Measurements from ENCODE around the gene CEP89. TPM values are rescaled to one million over a fixed set of nuclear protein-coding genes. Genes with fewer than 3 reads are reported as not detected.
"Not testable (repeated sequence)": the region's sequence is repeated elsewhere in the genome, so short reads cannot be mapped to it uniquely, and the experiment has no call there.

The CEP89 gene
- total and polyA plus RNA-seq, 4 donors: 4.4 to 22.6 (median 16.0) TPM

- Histone ChIP-seq H3K36me3 (ENCODE audit: control insufficient read depth in 1 of 2, insufficient read depth in 2 of 2, low read length in 1 of 2) (no peaks in the 10 kb centered on the region), H3K9me3 (ENCODE audit: control insufficient read depth, low read length) (no peaks in the 10 kb centered on the region), H3K27ac (ENCODE audit: low read depth in 1 of 2, low read length in 2 of 2) (no peak overlapping the region), H3K27me3 (ENCODE audit: control insufficient read depth in 1 of 2, insufficient read depth in 2 of 2, low read length in 1 of 2) (no peaks in the 10 kb centered on the region), H3K4me1 (ENCODE audit: control insufficient read depth in 1 of 2, insufficient read depth in 2 of 2, low read length in 2 of 2) (no peaks in the 10 kb centered on the region), H3K4me3 (ENCODE audit: low read length in 2 of 2) (no peak overlapping the region)
- ATAC-seq (ENCODE audit: low FRiP score): no peak
- intact Hi-C loops (cut with DNase I): no loop called here
- DNase-seq: no peak
- 82 to 83% methylated on average over 3 of the region's 3 CpGs for WGBS, 2 donors
Measured at GRCh38 chr19:32998722-32999121, 27.0 kb upstream of the CEP89 start.

DNA sequence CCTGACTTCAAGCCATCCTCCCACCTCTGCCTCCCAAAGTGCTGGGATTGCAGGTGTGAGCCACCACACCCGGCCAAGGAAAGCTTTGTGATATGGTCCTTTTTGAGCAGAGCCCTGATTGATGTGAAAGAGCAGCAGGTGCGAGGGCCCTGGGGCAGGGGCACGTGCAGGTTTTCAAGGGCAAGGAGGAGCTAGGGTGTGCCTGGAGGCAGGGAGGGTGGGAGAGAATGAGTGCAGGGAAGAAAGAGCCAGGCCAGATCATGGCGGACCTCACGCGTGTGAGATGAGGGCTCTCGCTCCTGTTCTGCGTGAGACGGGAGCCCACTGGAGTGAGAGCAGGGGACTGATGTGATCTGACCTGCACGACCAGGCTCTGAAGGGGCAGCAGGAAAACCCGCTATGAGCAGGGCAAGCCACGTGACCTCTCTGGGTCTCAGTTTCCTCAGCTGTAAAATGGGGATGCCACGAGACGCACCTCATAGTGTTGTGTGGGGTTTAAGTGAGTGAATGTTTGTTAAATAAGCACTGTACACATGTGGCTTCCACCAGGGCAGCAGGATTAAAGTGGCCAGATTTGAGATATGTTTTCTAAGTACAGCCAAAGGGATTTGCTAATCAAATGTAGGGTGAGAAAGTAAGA, 26.1 kb upstream of the CEP89 start:
- no peaks in the 10 kb centered on the region for H3K4me1 ChIP-seq (ENCODE audit: control insufficient read depth in 1 of 2, insufficient read depth in 2 of 2, low read length in 2 of 2)
- no peak overlapping the region for H3K4me3 ChIP-seq (ENCODE audit: low read length in 2 of 2)
- no peak for DNase-seq
- H3K27me3 ChIP-seq (ENCODE audit: control insufficient read depth in 1 of 2, insufficient read depth in 2 of 2, low read length in 1 of 2): no peaks in the 10 kb centered on the region
- ATAC-seq (ENCODE audit: low FRiP score): no peak
- 88 to 95% methylated on average over 14 of the region's 14 CpGs for WGBS, 2 donors
- H3K9me3 ChIP-seq (ENCODE audit: control insufficient read depth, low read length): no peaks in the 10 kb centered on the region
- no peak overlapping the region for H3K27ac ChIP-seq (ENCODE audit: low read depth in 1 of 2, low read length in 2 of 2)
- H3K36me3 ChIP-seq (ENCODE audit: control insufficient read depth in 1 of 2, insufficient read depth in 2 of 2, low read length in 1 of 2): no peaks in the 10 kb centered on the region
- intact Hi-C loops (cut with DNase I): no loop called here

GRCh38 chr19:32997061-32997464, 25.3 kb upstream of the CEP89 start:
- ATAC-seq (ENCODE audit: low FRiP score); H3K4me1 ChIP-seq (ENCODE audit: control insufficient read depth in 1 of 2, insufficient read depth in 2 of 2, low read length in 2 of 2); DNase-seq; intact Hi-C loops (cut with DNase I); H3K27ac ChIP-seq (ENCODE audit: low read depth in 1 of 2, low read length in 2 of 2); H3K4me3 ChIP-seq (ENCODE audit: low read length in 2 of 2); H3K27me3 ChIP-seq (ENCODE audit: control insufficient read depth in 1 of 2, insufficient read depth in 2 of 2, low read length in 1 of 2); H3K9me3 ChIP-seq (ENCODE audit: control insufficient read depth, low read length); H3K36me3 ChIP-seq (ENCODE audit: control insufficient read depth in 1 of 2, insufficient read depth in 2 of 2, low read length in 1 of 2): not testable (repeated sequence)
- 79% methylated on average over 7 of the region's 7 CpGs for WGBS, 2 donors

DNA sequence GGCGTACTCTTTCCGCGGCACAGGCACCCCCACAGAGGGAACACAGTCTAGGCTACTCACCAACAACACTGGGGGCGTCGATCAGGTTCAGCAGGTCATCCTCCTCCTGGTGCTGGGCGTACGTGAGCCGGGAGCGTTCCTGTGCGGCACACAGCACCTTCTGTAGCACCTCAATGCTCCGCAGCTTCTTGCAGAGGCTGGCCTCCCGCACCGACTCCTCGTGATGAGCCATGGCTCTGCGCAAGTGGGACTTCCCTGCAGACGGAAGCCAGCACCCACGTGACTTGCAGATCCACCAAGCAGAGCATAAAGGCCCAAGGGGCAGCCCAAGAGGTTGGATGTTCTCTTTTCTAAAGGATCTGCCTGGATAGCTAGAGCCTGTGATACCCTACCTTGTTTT, 24.2 kb upstream of the CEP89 start:
- H3K9me3 ChIP-seq (ENCODE audit: control insufficient read depth, low read length); intact Hi-C loops (cut with DNase I); H3K27me3 ChIP-seq (ENCODE audit: control insufficient read depth in 1 of 2, insufficient read depth in 2 of 2, low read length in 1 of 2); H3K4me1 ChIP-seq (ENCODE audit: control insufficient read depth in 1 of 2, insufficient read depth in 2 of 2, low read length in 2 of 2); H3K27ac ChIP-seq (ENCODE audit: low read depth in 1 of 2, low read length in 2 of 2); ATAC-seq (ENCODE audit: low FRiP score); H3K36me3 ChIP-seq (ENCODE audit: control insufficient read depth in 1 of 2, insufficient read depth in 2 of 2, low read length in 1 of 2); H3K4me3 ChIP-seq (ENCODE audit: low read length in 2 of 2); DNase-seq: not testable (repeated sequence)
- WGBS, 2 donors: 93 to 95% methylated on average over 14 to 17 of the region's 17 CpGs

GRCh38 chr19:32988724-32989123, 17.0 kb upstream of the CEP89 start:
- Histone ChIP-seq H3K27me3 (ENCODE audit: control insufficient read depth in 1 of 2, insufficient read depth in 2 of 2, low read length in 1 of 2) (no peaks in the 10 kb centered on the region), H3K36me3 (ENCODE audit: control insufficient read depth in 1 of 2, insufficient read depth in 2 of 2, low read length in 1 of 2) (no peaks in the 10 kb centered on the region), H3K9me3 (ENCODE audit: control insufficient read depth, low read length) (no peaks in the 10 kb centered on the region), H3K4me1 (ENCODE audit: control insufficient read depth in 1 of 2, insufficient read depth in 2 of 2, low read length in 2 of 2) (no peaks in the 10 kb centered on the region), H3K27ac (ENCODE audit: low read depth in 1 of 2, low read length in 2 of 2) (no peak overlapping the region), H3K4me3 (ENCODE audit: low read length in 2 of 2) (no peak overlapping the region)
- no peak for ATAC-seq (ENCODE audit: low FRiP score)
- intact Hi-C loops (cut with DNase I): no loop called here
- 82 to 85% methylated on average over 5 of the region's 5 CpGs for WGBS, 2 donors
- no peak for DNase-seq

GRCh38 chr19:32988254-32988653, 16.5 kb upstream of the CEP89 start:
- WGBS, 2 donors: 87 to 89% methylated on average over 5 of the region's 5 CpGs
- H3K27me3 ChIP-seq (ENCODE audit: control insufficient read depth in 1 of 2, insufficient read depth in 2 of 2, low read length in 1 of 2): not testable (repeated sequence)

GRCh38 chr19:32982488-32982887, 10.7 kb upstream of the CEP89 start:
- H3K36me3 ChIP-seq (ENCODE audit: control insufficient read depth in 1 of 2, insufficient read depth in 2 of 2, low read length in 1 of 2); DNase-seq; ATAC-seq (ENCODE audit: low FRiP score); H3K27ac ChIP-seq (ENCODE audit: low read depth in 1 of 2, low read length in 2 of 2); H3K4me1 ChIP-seq (ENCODE audit: control insufficient read depth in 1 of 2, insufficient read depth in 2 of 2, low read length in 2 of 2); H3K4me3 ChIP-seq (ENCODE audit: low read length in 2 of 2); H3K9me3 ChIP-seq (ENCODE audit: control insufficient read depth, low read length); H3K27me3 ChIP-seq (ENCODE audit: control insufficient read depth in 1 of 2, insufficient read depth in 2 of 2, low read length in 1 of 2); intact Hi-C loops (cut with DNase I): not testable (repeated sequence)
- WGBS, 2 donors: 94 to 95% methylated on average over 6 of the region's 6 CpGs

More at GRCh38 chr19:32988254-32988653, 16.5 kb upstream of the CEP89 start:
- ATAC-seq (ENCODE audit: low FRiP score); H3K27ac ChIP-seq (ENCODE audit: low read depth in 1 of 2, low read length in 2 of 2); intact Hi-C loops (cut with DNase I); H3K4me3 ChIP-seq (ENCODE audit: low read length in 2 of 2); H3K9me3 ChIP-seq (ENCODE audit: control insufficient read depth, low read length); DNase-seq; H3K4me1 ChIP-seq (ENCODE audit: control insufficient read depth in 1 of 2, insufficient read depth in 2 of 2, low read length in 2 of 2); H3K36me3 ChIP-seq (ENCODE audit: control insufficient read depth in 1 of 2, insufficient read depth in 2 of 2, low read length in 1 of 2): not testable (repeated sequence)

- intact Hi-C loops (cut with DNase I): loop anchor here (10.0 kb wide), 4 partner anchors 105 to 545 kb away; partner anchors contain the start of genes ANKRD27 (in 1 of the 2), GPATCH1 (in 1 of the 2), PEPD (in 1 of the 2) and RGS9BP (in 1 of the 2)
- H3K27ac ChIP-seq (ENCODE audit: low read depth in 1 of 2, low read length in 2 of 2); H3K27me3 ChIP-seq (ENCODE audit: control insufficient read depth in 1 of 2, insufficient read depth in 2 of 2, low read length in 1 of 2); DNase-seq; H3K4me3 ChIP-seq (ENCODE audit: low read length in 2 of 2); ATAC-seq (ENCODE audit: low FRiP score); H3K4me1 ChIP-seq (ENCODE audit: control insufficient read depth in 1 of 2, insufficient read depth in 2 of 2, low read length in 2 of 2); H3K9me3 ChIP-seq (ENCODE audit: control insufficient read depth, low read length); H3K36me3 ChIP-seq (ENCODE audit: control insufficient read depth in 1 of 2, insufficient read depth in 2 of 2, low read length in 1 of 2): not testable (repeated sequence)
- WGBS, 2 donors: 91 to 93% methylated on average over 6 to 7 of the region's 7 CpGs
Measured at GRCh38 chr19:32979807-32980206, 8.0 kb upstream of the CEP89 start.

DNA sequence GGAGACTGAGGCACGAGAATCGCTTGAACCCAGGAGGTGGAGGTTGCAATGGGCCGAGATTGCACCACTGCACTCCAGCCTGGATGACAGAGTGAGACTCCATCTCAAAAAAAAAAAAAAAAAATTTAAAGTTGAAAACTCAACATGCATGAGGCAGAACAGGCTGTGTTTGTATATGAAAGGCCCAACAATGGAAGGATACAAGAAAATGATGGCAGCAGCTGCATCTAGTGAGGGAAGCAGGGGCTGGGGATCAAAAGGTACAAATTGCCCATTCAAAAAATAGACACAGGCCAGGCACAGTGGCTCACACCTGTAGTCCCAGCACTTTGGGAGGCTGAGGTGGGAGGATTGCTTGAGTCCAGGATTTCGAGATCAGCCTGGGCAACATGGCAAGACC, 6.1 kb upstream of the CEP89 start:
- not testable (repeated sequence) for H3K9me3 ChIP-seq (ENCODE audit: control insufficient read depth, low read length); H3K27ac ChIP-seq (ENCODE audit: low read depth in 1 of 2, low read length in 2 of 2); H3K4me1 ChIP-seq (ENCODE audit: control insufficient read depth in 1 of 2, insufficient read depth in 2 of 2, low read length in 2 of 2); DNase-seq; H3K4me3 ChIP-seq (ENCODE audit: low read length in 2 of 2); H3K36me3 ChIP-seq (ENCODE audit: control insufficient read depth in 1 of 2, insufficient read depth in 2 of 2, low read length in 1 of 2); H3K27me3 ChIP-seq (ENCODE audit: control insufficient read depth in 1 of 2, insufficient read depth in 2 of 2, low read length in 1 of 2); ATAC-seq (ENCODE audit: low FRiP score)
- 94 to 98% methylated on average over 4 of the region's 4 CpGs for WGBS, 2 donors
- intact Hi-C loops (cut with DNase I): loop anchor here (10.0 kb wide), 4 partner anchors 107 to 547 kb away; partner anchors contain the start of genes ANKRD27 (in 1 of the 2), GPATCH1 (in 1 of the 2), PEPD (in 1 of the 2) and RGS9BP (in 1 of the 2)
